ENCODE results near the gene PRMT1.
A peak's percentile ranks its signal among the peaks of the same experiment; 100 is the strongest.
"Not testable (repeated sequence)": the region's sequence is repeated elsewhere in the genome, so short reads cannot be mapped to it uniquely, and the experiment has no call there.

PRMT1 gene

DNA sequence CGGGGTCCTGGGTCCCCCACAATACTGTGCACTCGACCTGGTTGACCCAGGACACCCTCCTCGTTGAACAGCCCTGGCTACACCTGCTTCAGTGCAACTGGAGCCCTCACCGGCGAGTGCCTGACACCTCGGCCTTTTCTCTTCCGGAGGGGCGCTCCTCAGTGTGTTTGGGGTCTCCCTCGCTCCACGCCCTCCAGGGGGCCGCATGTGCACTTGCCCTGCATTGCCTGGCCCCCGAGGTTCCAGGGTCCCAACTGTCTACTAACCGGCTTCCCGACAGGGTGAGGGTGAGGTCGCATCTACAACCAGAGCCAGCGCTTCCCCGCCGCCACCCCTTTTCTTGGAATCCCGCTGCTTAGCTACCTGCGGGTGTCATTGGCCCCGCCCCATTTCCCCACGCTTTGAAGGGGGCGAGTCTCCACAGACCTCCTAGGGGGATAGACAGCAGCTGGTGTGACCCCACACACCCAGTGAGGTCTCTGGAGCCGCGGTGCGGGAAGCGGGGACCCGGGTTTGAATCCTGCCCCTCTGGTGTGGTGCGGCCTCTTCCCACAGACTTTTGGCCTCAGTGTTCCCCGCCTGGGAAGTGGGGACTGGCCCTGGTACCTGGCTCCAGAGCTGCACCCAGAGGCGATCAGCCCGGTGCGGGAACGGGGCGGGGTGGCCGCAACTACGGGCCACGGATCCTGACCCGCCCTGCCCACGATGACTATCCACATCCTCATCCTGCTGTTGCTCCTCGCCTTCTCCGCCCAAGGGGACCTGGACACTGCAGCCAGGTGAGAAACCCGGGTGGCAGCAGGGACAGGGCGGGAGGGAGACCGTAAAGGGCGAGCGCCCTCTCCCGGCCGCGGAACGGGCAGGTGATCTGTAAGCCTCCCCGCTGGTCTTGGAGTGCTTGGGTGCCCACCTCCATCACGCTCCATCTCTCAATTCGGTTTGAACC is 12.3 kb downstream of the PRMT1 start, which contains the start of gene ADM5:
TSS of gene ADM5 (plus strand) at position 462 of the 946 bp plus-strand sequence. CDS start at position 706, 244 bp downstream.
- peak; percentile 39 for DNase-seq

DNA sequence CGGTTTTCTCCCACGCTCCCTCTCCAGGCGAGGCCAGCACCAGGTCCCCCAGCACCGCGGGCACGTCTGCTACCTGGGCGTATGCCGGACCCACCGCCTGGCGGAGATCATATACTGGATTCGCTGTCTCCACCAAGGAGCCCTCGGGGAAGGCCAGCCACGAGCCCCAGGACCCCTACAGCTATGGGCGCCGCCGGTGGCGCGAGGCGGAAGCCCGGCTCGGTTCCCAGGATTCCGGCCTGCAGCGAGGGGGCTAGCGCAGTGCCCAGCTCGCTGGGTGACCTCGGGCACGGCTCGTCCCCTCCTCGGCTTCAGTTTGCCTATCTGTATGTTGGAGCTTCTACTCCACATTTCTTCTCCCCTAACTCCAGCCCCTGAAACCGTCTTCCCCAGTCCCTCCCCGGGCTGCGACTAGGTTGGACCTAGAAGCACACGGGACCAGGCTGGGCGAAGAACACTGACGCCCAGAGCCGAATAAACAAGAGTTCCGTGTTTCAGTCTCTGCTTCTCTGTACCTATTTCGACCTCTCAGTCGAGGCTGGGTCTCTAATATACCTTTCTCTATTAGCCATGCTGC is 13.1 kb downstream of the PRMT1 start:
- no peak for DNase-seq

- DNase-seq: peak; percentile 69
These were observed 13.7 kb downstream of the PRMT1 start, which contains the start of gene CPT1C for GRCh38 chr19:49690656-49691242. TSS of gene CPT1C (plus strand) at chr19:49691116. CDS start at chr19:49692253, 1,137 bp downstream.

GRCh38 chr19:49691243-49692146 is 14.4 kb downstream of the PRMT1 start:
- DNase-seq: no peak

GRCh38 chr19:49692147-49692506 is 15.1 kb downstream of the PRMT1 start:
- DNase-seq: no peak

DNA sequence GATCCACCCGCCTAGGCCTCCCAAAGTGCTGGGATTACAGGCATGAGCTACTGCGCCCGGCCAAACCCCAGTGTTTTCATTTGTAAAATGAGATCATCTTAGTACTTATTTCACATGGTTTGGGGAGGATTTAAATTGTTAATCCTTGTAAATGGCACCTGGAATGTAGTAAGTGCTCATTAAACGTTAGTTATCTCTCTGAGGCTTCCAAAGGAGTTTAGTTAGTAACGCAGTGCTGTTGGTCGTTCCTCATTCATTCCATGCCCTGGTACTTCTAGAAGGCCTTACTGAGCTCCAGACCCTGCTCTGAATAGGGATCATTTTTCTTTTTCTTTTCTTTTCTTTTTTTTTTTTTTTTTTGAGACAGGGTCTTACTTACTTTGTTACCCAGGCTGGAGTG is 19.0 kb downstream of the PRMT1 start:
- DNase-seq: no peak

DNA sequence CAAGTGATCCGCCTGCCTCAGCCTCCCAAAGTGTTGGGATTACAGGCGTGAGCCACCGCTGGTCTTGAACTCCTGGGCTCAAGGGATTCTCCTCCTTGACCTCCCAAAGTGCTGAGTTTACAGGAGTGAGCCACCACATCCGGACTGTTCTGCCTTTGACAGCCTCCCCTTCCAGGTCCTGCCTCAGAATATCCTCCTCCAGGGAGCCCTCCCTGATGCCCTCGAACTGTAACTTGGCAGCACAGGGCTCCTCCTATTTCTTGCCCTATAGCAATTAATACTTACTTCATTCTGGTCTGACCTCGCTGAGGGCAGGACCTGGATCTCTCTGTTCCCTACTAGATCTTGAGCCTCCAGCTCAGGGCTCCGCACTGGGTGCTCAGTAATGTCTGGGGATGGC is 19.8 kb downstream of the PRMT1 start:
- no peak for DNase-seq

GRCh38 chr19:49699364-49699763 is 22.3 kb downstream of the PRMT1 start:
- DNase-seq: no peak

DNA sequence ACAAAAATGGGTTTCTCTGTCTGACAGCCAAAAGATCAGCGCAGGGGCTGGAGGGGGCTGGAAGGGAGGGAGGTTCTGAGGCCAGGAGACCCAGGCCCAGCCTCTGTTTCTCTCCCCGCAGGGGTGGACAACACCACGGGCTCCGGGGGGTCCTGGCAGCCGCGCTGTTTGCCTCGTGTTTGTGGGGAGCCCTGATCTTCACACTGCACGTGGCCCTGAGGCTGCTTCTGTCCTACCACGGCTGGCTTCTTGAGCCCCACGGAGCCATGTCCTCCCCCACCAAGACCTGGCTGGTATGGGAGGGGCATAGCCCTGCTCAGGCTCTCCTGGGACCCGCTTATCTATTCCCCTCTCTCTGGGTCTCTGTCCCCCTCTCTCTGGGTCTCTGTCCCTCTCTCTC is 23.5 kb downstream of the PRMT1 start:
- DNase-seq: no peak

DNA sequence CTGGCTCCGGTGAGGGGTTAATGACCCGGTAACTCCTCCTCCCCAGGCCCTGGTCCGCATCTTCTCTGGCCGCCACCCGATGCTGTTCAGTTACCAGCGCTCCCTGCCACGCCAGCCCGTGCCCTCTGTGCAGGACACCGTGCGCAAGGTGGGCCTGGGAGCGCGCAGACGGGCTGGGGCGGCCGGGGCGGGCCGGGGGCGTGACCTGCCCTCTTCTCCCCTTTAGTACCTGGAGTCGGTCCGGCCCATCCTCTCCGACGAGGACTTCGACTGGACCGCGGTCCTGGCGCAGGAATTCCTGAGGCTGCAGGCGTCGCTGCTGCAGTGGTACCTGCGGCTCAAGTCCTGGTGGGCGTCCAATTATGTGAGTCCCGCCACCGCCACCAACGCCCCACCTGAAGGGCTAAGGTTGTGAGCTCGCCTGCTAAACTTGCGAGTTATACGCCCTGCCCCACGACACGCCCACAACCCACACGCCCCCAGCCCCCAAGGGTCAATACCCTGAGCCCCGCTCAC is 24.3 kb downstream of the PRMT1 start:
- DNase-seq: no peak

GRCh38 chr19:49704888-49705642 is 28.0 kb downstream of the PRMT1 start:
- no peak for DNase-seq

DNA sequence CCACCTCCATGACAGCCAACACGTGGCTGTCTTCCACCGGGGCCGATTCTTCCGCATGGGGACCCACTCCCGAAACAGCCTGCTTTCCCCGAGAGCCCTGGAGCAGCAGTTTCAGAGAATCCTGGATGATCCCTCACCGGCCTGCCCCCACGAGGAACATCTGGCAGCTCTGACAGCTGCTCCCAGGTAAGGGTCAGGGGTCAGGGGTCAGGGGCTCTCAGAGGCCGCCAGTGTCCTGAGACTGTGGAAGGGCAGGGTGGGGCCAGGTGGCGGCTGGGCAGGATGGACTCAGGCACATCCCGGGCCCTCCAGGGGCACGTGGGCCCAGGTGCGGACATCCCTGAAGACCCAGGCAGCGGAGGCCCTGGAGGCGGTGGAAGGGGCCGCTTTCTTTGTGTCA is 28.8 kb downstream of the PRMT1 start:
- no peak for DNase-seq

DNA sequence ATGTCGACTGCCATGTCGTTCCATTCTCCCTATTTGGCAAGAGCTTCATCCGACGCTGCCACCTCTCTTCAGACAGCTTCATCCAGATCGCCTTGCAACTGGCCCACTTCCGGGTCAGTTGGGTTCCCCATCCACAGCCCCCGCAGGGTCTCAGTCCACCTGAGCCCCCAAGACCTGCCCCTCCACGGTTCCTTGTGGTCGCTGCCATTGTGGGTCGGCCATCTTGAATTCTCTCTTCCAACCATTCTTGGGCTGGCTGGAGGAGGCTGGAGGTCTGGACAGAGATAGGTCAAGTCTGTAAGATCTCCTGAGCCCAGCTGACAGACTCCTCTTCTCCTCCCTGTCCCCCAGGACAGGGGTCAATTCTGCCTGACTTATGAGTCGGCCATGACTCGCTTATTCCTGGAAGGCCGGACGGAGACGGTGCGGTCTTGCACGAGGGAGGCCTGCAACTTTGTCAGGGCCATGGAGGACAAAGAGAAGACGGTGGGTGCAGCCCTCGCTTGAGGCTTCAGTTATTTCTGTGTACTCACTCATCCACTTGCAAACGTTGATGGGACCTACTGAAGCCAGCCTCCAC is 33.4 kb downstream of the PRMT1 start:
- no peak for DNase-seq

GRCh38 chr19:49712397-49712859 is 35.4 kb downstream of the PRMT1 start:
- no peak for DNase-seq

- no peak for DNase-seq
These were observed 36.3 kb downstream of the PRMT1 start for GRCh38 chr19:49713236-49713845.

GRCh38 chr19:49716154-49716553 is 39.1 kb downstream of the PRMT1 start:
- no peak for DNase-seq

GRCh38 chr19:49718511-49718910 is 41.4 kb downstream of the PRMT1 start:
- DNase-seq: no peak

- DNase-seq: no peak
These were observed 41.9 kb downstream of the PRMT1 start for GRCh38 chr19:49718991-49719390.

DNA sequence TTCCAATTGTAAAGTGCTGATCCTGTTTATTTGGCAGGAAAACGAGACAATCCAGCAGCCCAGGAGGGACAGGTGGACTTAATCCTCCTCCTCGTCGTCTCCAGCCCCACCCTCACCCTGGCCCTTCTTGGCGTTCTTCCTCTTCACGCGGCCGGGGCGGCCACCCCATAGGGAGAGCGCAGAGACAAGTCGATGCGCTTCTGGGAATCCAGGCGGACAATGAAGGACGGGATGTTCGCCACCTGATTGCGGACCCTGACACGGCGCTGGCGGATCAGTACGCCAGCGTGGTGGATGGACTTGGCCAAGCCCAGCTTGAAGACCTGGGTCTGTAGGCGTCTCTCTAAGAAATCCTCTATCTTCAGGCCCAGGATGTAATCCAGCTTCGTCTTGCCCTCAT is 42.3 kb downstream of the PRMT1 start:
- DNase-seq: not testable (repeated sequence)

GRCh38 chr19:49727217-49728030 is 50.4 kb downstream of the PRMT1 start:
- DNase-seq: no peak

All from CD4-positive, alpha-beta T cell treated with Interleukin-17A for 1 hour (primary cell).